GM12878 (cell line): ENCODE results near the gene FBXL2. TPM values are rescaled to one million over a fixed set of nuclear protein-coding genes. Genes with fewer than 3 reads are reported as not detected.
A peak's percentile ranks its signal among the peaks of the same experiment; 100 is the strongest.

ENCODE experiments used
- ATAC-seq: fragments of 200-7000 bp; cut with Tn5 transposase; 3 replicates; pipeline ENCODE4 v1.9.1; 2020; ENCODE audit warnings: mild to moderate bottlenecking, moderate library complexity
- BruUV-seq: library from RNA; stranded (reverse); fragments of 400-500 nt; replicated peaks from 2 replicates; lab custom pipeline; 2021; lab: Mats Ljungman, UMichigan
- CTCF ChIA-PET: fragments of 300-600 bp; sonication (Branson Sonifier 250); formaldehyde crosslinking; extraction: SDS; loops from one replicate; lab custom pipeline; 2021; ENCODE audit warnings: inconsistent platforms; lab: Yijun Ruan, JAX
- POLR2A ChIA-PET: fragments of 350-600 bp; formaldehyde crosslinking; extraction: SDS; loops from one replicate; lab custom pipeline; 2021; ENCODE audit warnings: inconsistent platforms; lab: Charles Lee
- RAD21 ChIA-PET: fragments of 300-600 bp; sonication (Branson Sonifier 250); formaldehyde crosslinking; loops from one replicate; lab custom pipeline; 2023; ENCODE audit warnings: antibody characterized with exemption; ENCODE audit not compliant: unreplicated experiment; lab: Charles Lee
- SMC1A ChIA-PET: fragments of 300-600 bp; sonication (Branson Sonifier 250); formaldehyde crosslinking; loops from one replicate; lab custom pipeline; 2023; ENCODE audit not compliant: unreplicated experiment, uncharacterized antibody; lab: Charles Lee
- DNase-seq: peaks from one replicate; pipeline ENCODE4 v3.0.0-alpha.2; 2011; ENCODE audit warnings: low read depth, low spot score
- FAIRE-seq: peaks from 3 replicates; lab custom pipeline; 2011; peaks lifted over from hg19 to GRCh38; lab: Jason Lieb, UNC
- H2AFZ ChIP-seq: 2 replicates; pipeline ENCODE4 v1.6.0; 2011; ENCODE audit warnings: low read depth, low read length, control low read depth; ENCODE audit not compliant: control insufficient read depth
- H3K27ac ChIP-seq: 2 replicates; pipeline ENCODE4 v1.5.1; 2011; ENCODE audit warnings: control low read depth; ENCODE audit not compliant: control insufficient read depth, insufficient read depth
- H3K27me3 ChIP-seq, 2 experiments: replicated peaks in 1 of 2; 2 replicates each; pipeline versions ENCODE4 v1.6.0 to v1.6.1; 2011; ENCODE audit warnings: low read length in 1 of 2; ENCODE audit not compliant: control insufficient read depth in 2 of 2, insufficient read depth in 2 of 2
- H3K36me3 ChIP-seq, 2 experiments: 2 replicates each; pipeline ENCODE4 v1.5.1; 2011; ENCODE audit warnings: low read length in 1 of 2; ENCODE audit not compliant: control insufficient read depth in 2 of 2, insufficient read depth in 2 of 2
- H3K4me1 ChIP-seq: 2 replicates; pipeline ENCODE4 v1.6.1; 2011; ENCODE audit warnings: mild to moderate bottlenecking, low read length, moderate library complexity, mixed read lengths; ENCODE audit not compliant: control insufficient read depth, insufficient read depth
- H3K4me2 ChIP-seq: 2 replicates; pipeline ENCODE4 v1.6.0; 2011; ENCODE audit warnings: control low read depth; ENCODE audit not compliant: control insufficient read depth, insufficient read depth
- H3K4me3 ChIP-seq: fragments of 200-600 bp; sonication (generic); 2 replicates; pipeline ENCODE4 v1.5.1; 2016
- H3K79me2 ChIP-seq: 2 replicates; pipeline ENCODE4 v1.6.0; 2011; ENCODE audit warnings: low read length; ENCODE audit not compliant: control insufficient read depth, insufficient read depth
- H3K9ac ChIP-seq: 2 replicates; pipeline ENCODE4 v1.8.0; 2011; ENCODE audit warnings: low read length, control low read depth, mixed read lengths; ENCODE audit not compliant: control insufficient read depth, insufficient read depth
- H3K9me3 ChIP-seq: replicated peaks from 3 replicates; pipeline ENCODE4 v1.5.1; 2011; ENCODE audit warnings: mild to moderate bottlenecking, low read length; ENCODE audit not compliant: control insufficient read depth, insufficient read depth
- H4K20me1 ChIP-seq: 2 replicates; pipeline ENCODE4 v1.6.0; 2011; ENCODE audit not compliant: control insufficient read depth, insufficient read depth
- BRCA1 ChIP-seq: IDR thresholded peaks from 2 replicates; pipeline ENCODE4 v1.6.1; 2011; ENCODE audit warnings: low read depth, low read length, improper control_type of control experiment
- HCFC1 ChIP-seq: fragments of 150-350 bp; IDR thresholded peaks from 2 replicates; pipeline ENCODE4 v1.6.1; 2014; ENCODE audit warnings: low read length
- RAD21 ChIP-seq: IDR thresholded peaks from 2 replicates; pipeline ENCODE4 v1.6.1; 2011; ENCODE audit warnings: mild to moderate bottlenecking, low read depth, low read length, moderate library complexity; ENCODE audit not compliant: insufficient read depth
- WGBS: methylation state at CpG from one replicate; pipeline ENCODE4 v1.1.6; 2016; ENCODE audit warnings: low lambda C conversion rate; ENCODE audit not compliant: insufficient replicate concordance, insufficient coverage; ENCODE audit errors: missing lambda C conversion rate; 5-methylcytosine and 5-hydroxymethylcytosine counted together
- in situ Hi-C: fragments of 300-500 bp; cut with MboI; formaldehyde crosslinking; loops from 9 replicates; pipeline ENCODE4 v1.14.3; 2018; ENCODE audit warnings: mixed read lengths
- intact Hi-C: fragments of 100-400 bp; cut with micrococcal nuclease; formaldehyde crosslinking; loops from one replicate; pipeline ENCODE4 v1.14.2; 2022; ENCODE audit not compliant: unreplicated experiment
- polyA plus RNA-seq, 11 experiments: library from polyadenylated mRNA; depleted of rRNA in 4 of 11; unstranded in 6 of 11; stranded (reverse) in 5 of 11; fragments of >200 nt; fragmentation: Nextera tagmentation in 4 of 11; fragmentation: Illumina TruSeq in 1 of 11; extraction: Ambion mirVana in 4 of 11; extraction: Trizol in 1 of 11; gene quantifications; 1 replicate in 1 of 11; 2 replicates in 10 of 11; pipeline versions ENCODE4 v1.2.1 to v1.2.3, GENCODE V29; 2011 to 2016; ENCODE audit warnings: inconsistent platforms in 2 of 11, missing spikeins in 2 of 11, low read depth in 1 of 11
- total RNA-seq, 4 experiments: library from RNA; depleted of rRNA in 3 of 4; stranded (reverse); fragments of >200 nt in 3 of 4; fragmentation: Illumina TruSeq in 1 of 4; extraction: Trizol in 1 of 4; gene quantifications; 2 replicates each; pipeline versions ENCODE4 v1.2.1 to v1.2.3, GENCODE V29; 2013 to 2021
- TF ChIP-seq, protein P1 (sequence below), 3 experiments: IDR thresholded peaks in 2 of 3; conservative IDR thresholded peaks in 1 of 3; 2 replicates each; pipeline ENCODE4 v1.5.1; 2011; ENCODE audit warnings: low read depth in 3 of 3, low read length in 3 of 3, mild to moderate bottlenecking in 3 of 3, control low read depth in 2 of 3, moderate library complexity in 2 of 3, inconsistent platforms in 1 of 3, mixed read lengths in 1 of 3; ENCODE audit not compliant: control insufficient read depth in 2 of 3, insufficient read depth in 1 of 3; ENCODE audit errors: extremely low read depth in 1 of 3

FBXL2 gene
- total and polyA plus RNA-seq, 10 of the 15 experiments (the other 5 are each of a cell fraction or from before 2014, with no cell fraction given) = 0.04 to 0.72 (median 0.15) TPM; not detected in 1

DNA sequence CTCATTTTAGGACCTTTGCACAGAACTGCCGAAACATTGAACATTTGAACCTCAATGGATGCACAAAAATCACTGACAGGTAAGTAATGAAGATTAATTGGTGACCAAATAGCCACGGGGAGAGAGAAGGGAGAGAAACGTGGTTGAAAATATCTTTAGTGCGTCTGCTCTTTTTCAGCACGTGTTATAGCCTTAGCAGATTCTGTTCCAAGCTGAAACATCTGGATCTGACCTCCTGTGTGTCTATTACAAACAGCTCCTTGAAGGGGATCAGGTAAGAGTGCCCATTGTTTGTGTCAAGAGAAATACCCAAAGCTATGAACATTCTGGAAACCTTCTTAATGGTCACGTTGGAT lies 95.8 kb downstream of the FBXL2 start (continued):
- no peak for TF ChIP-seq HCFC1

DNA sequence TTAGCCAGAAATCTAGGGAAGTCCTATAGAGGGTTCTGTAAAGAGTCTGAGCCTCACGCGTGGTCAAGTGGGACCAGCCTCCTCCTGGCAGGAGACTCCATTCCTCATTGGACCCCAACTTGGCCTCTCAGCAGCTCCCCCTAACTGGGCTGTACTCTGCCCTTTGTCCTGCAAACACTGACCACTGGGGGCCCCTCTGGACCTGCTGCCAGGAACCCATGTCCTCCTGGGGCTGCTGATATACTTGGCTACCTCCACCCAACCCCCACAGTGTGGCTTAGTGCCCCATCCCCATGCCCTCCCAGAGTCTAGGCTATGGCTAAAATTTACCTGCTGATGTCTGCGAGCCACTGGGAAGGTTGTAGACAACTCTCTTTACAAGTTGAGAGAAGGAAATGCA lies 100.2 kb downstream of the FBXL2 start:
- DNase-seq (no peak), ATAC-seq (peak; percentile 58), FAIRE-seq (no peak)
- WGBS = 100% methylated on average over 3 of the region's 3 CpGs
- Histone ChIP-seq H3K4me2 (no peak overlapping the region), H4K20me1 (no peaks in the 10 kb centered on the region), H3K4me3 (no peak overlapping the region), H3K36me3 (no peaks in the 10 kb centered on the region), H3K4me1 (no peaks in the 10 kb centered on the region), H3K27me3 (no peaks in the 10 kb centered on the region), H3K9ac (no peak overlapping the region), H3K79me2 (no peaks in the 10 kb centered on the region), H3K27ac (no peak overlapping the region), H3K9me3 (no peaks in the 10 kb centered on the region), H2AFZ (no peak overlapping the region)
- SMC1A ChIA-PET = interaction anchor here (2.2 kb wide), 1 partner anchor 246 kb away, joined by 7 read pairs; no protein-coding TSS in a partner anchor
- POLR2A ChIA-PET = no interaction called here
- TF ChIP-seq BRCA1 (no peak), RAD21 (0 out of 2 replicates have a peak, but pooled peaks have one; percentile 18)
- TF ChIP-seq, protein P1, sequence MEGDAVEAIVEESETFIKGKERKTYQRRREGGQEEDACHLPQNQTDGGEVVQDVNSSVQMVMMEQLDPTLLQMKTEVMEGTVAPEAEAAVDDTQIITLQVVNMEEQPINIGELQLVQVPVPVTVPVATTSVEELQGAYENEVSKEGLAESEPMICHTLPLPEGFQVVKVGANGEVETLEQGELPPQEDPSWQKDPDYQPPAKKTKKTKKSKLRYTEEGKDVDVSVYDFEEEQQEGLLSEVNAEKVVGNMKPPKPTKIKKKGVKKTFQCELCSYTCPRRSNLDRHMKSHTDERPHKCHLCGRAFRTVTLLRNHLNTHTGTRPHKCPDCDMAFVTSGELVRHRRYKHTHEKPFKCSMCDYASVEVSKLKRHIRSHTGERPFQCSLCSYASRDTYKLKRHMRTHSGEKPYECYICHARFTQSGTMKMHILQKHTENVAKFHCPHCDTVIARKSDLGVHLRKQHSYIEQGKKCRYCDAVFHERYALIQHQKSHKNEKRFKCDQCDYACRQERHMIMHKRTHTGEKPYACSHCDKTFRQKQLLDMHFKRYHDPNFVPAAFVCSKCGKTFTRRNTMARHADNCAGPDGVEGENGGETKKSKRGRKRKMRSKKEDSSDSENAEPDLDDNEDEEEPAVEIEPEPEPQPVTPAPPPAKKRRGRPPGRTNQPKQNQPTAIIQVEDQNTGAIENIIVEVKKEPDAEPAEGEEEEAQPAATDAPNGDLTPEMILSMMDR (IDR thresholded peaks at IDR 0.05 in 2 of 3, conservative IDR thresholded peaks at IDR 0.05 in 1 of 3; ENCODE audit: control insufficient read depth in 2 of 3, extremely low read depth in 1 of 3, insufficient read depth in 1 of 3, low read depth in 3 of 3, low read length in 3 of 3) = 0 out of 6 replicates have a peak, but pooled peaks of 1 of the 3 experiments have one; percentile 7
- RAD21 ChIA-PET = interaction anchor here (1.3 kb wide), 1 partner anchor 247 kb away, joined by 3 read pairs; no protein-coding TSS in a partner anchor
- intact Hi-C loops = no loop called here
- BruUV-seq = no TSS peak
- in situ Hi-C loops = loop anchor here (10.0 kb wide), 1 partner anchor 423 kb away; the partner anchor contains the start of gene CCR4
- CTCF ChIA-PET = interaction anchor here (0.6 to 1.2 kb wide), 3 partner anchors 23 to 675 kb away, joined by 3 to 4 read pairs (median 3); no protein-coding TSS in a partner anchor
